DOHH2 (cell line): ENCODE results near the gene HEG1.

Experiments used
- EZH2phosphoT487 ChIP-seq: fragments of 200-600 bp; sonication (generic); IDR thresholded peaks from 2 replicates; pipeline ENCODE4 v1.6.1; 2017; ENCODE audit warnings: borderline replicate concordance, mild to moderate bottlenecking, antibody characterized with exemption, low read length, moderate library complexity, mixed read lengths
- TF ChIP-seq, protein P1 (sequence below): fragments of 200-600 bp; sonication (generic); IDR thresholded peaks from one replicate; pipeline ENCODE4 v1.5.1; 2014; ENCODE audit warnings: antibody characterized with exemption, mild to moderate bottlenecking, low read depth, low read length; ENCODE audit not compliant: poor library complexity, severe bottlenecking

DNA sequence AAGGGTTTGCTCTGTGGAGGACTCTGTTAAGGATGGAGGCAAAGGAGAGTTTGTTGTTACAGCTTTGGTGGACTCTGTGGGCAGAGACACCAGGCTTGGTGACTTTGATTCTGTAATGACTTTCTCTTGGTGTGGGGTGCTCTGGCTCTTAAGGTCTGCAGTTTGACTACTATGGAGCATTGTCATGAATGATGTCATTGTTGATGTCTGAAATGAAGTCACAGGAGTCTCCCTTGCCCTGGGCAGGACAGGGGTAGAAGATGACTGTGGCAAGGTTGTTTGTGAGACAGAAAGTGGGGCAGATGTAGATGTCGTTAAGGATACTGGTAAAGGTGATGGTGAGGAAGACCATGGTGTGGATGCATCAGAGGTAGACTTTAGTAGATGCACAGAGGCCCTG is 42.7 kb downstream of the HEG1 start:
- TF ChIP-seq, protein P1, sequence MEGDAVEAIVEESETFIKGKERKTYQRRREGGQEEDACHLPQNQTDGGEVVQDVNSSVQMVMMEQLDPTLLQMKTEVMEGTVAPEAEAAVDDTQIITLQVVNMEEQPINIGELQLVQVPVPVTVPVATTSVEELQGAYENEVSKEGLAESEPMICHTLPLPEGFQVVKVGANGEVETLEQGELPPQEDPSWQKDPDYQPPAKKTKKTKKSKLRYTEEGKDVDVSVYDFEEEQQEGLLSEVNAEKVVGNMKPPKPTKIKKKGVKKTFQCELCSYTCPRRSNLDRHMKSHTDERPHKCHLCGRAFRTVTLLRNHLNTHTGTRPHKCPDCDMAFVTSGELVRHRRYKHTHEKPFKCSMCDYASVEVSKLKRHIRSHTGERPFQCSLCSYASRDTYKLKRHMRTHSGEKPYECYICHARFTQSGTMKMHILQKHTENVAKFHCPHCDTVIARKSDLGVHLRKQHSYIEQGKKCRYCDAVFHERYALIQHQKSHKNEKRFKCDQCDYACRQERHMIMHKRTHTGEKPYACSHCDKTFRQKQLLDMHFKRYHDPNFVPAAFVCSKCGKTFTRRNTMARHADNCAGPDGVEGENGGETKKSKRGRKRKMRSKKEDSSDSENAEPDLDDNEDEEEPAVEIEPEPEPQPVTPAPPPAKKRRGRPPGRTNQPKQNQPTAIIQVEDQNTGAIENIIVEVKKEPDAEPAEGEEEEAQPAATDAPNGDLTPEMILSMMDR, result no peak
- TF ChIP-seq EZH2phosphoT487, result no peak
